Thyroid gland (tissue), 4 donors: ENCODE results near the gene PKNOX2. TPM values are rescaled to one million over a fixed set of nuclear protein-coding genes. Genes with fewer than 3 reads are reported as not detected.

ENCODE experiments used
- DNase-seq, 2 donors: peaks; one replicate each; pipeline ENCODE4 v3.0.0-alpha.2; 2019
- H3K27ac ChIP-seq, 3 donors: fragments of 200-600 bp; sonication (generic); 1 replicate in 2 of 3; 2 replicates in 1 of 3; pipeline ENCODE4 v1.5.1; 2016 to 2019; ENCODE audit warnings: mild to moderate bottlenecking in 1 of 3, moderate library complexity in 1 of 3
- H3K27me3 ChIP-seq: fragments of 200-600 bp; sonication (generic); one replicate; pipeline ENCODE4 v1.5.1; 2019
- H3K36me3 ChIP-seq, 2 donors: fragments of 200-600 bp; sonication (generic); one replicate each; pipeline ENCODE4 v1.5.1; 2016 to 2019
- H3K4me1 ChIP-seq, 2 donors: fragments of 200-600 bp; sonication (generic); one replicate each; pipeline ENCODE4 v1.5.1; 2017 to 2019
- H3K4me3 ChIP-seq, 3 donors: fragments of 200-600 bp; sonication (generic); replicated peaks in 1 of 3; 1 replicate in 2 of 3; 2 replicates in 1 of 3; pipeline ENCODE4 v1.5.1; 2016; ENCODE audit warnings: mild to moderate bottlenecking in 1 of 3
- H3K9me3 ChIP-seq: fragments of 200-600 bp; sonication (generic); one replicate; pipeline ENCODE4 v1.5.1; 2017
- POLR2A ChIP-seq, 2 donors: fragments of 450-650 bp; IDR thresholded peaks; one replicate each; pipeline ENCODE4 v1.6.1; 2017; ENCODE audit warnings: antibody characterized with exemption in 2 of 2, mild to moderate bottlenecking in 2 of 2, moderate library complexity in 1 of 2
- WGBS, 2 donors: methylation state at CpG; one replicate each; pipeline ENCODE4 v1.1.5; 2017; 5-methylcytosine and 5-hydroxymethylcytosine counted together
- intact Hi-C: fragments of 100-400 bp; cut with DNase I; formaldehyde crosslinking; loops from one replicate; pipeline ENCODE4 v1.15.1; 2023
- total RNA-seq, 4 donors: library from RNA; depleted of rRNA; stranded (reverse); fragments of >200 nt; gene quantifications; one replicate each; pipeline ENCODE4 v1.2.3, GENCODE V29; 2016
- TF ChIP-seq, protein P1 (sequence below), 6 experiments: fragments of 200-600 bp in 3 of 6; fragments of 450-650 bp in 3 of 6; sonication (generic) in 3 of 6; IDR thresholded peaks; one replicate each; pipeline ENCODE4 v1.5.1; 2016 to 2019; ENCODE audit warnings: antibody characterized with exemption in 6 of 6, mild to moderate bottlenecking in 2 of 6, inconsistent platforms in 1 of 6, moderate library complexity in 1 of 6

The PKNOX2 gene
- total RNA-seq, 4 donors from 2014 or later, result 6.3 to 28.0 (median 18.7) TPM

DNA sequence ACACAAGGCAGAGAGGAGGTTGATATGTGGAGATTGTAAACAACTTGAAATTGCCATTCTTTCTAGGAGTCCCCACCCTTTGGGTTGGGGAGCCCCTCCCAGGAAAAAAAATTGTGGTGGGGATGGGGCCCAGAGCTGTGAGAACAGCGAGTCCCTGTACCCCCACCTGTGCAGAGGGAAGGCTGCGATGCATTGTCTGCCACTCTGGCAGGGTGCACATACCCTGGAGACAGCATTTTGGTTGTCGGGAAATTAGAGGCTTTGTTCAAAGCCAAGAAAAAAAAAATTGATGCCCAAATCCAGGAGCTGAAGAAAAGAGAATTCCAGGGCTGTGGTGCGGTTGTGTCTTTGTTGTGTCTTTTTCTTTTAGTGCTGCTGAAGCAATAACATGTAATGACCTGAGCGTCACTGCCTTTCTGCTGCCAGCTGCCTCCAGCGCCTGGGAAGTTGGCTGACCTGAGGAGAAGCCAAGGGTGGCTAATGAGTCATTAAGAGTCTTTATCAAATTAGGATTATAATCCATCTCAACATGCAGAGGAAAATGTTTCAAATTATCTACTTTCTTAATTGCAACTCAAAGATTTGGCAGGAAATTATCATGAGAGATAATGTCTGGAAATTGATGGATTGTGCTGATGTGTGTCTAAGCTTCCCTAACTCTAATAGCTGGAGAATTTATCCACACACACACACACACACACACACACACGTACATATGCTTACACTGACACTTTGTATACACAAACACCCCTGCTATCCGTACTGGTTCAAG is 8.0 kb upstream of the PKNOX2 start:
- no peaks in the 10 kb centered on the region for H3K4me1 ChIP-seq
- H3K27ac ChIP-seq, result no peak overlapping the region
- H3K27me3 ChIP-seq, result no peaks in the 10 kb centered on the region
- DNase-seq, result no peak
- TF ChIP-seq, protein P1, sequence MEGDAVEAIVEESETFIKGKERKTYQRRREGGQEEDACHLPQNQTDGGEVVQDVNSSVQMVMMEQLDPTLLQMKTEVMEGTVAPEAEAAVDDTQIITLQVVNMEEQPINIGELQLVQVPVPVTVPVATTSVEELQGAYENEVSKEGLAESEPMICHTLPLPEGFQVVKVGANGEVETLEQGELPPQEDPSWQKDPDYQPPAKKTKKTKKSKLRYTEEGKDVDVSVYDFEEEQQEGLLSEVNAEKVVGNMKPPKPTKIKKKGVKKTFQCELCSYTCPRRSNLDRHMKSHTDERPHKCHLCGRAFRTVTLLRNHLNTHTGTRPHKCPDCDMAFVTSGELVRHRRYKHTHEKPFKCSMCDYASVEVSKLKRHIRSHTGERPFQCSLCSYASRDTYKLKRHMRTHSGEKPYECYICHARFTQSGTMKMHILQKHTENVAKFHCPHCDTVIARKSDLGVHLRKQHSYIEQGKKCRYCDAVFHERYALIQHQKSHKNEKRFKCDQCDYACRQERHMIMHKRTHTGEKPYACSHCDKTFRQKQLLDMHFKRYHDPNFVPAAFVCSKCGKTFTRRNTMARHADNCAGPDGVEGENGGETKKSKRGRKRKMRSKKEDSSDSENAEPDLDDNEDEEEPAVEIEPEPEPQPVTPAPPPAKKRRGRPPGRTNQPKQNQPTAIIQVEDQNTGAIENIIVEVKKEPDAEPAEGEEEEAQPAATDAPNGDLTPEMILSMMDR (IDR thresholded peaks at IDR 0.05), result no peak
- TF ChIP-seq POLR2A (IDR thresholded peaks at IDR 0.05), result no peak
- intact Hi-C loops, result no loop called here
- no peak overlapping the region for H3K4me3 ChIP-seq
- 77 to 87% methylated on average over 8 of the region's 8 CpGs for WGBS, 2 donors
- no peaks in the 10 kb centered on the region for H3K9me3 ChIP-seq
- H3K36me3 ChIP-seq, result no peaks in the 10 kb centered on the region

DNA sequence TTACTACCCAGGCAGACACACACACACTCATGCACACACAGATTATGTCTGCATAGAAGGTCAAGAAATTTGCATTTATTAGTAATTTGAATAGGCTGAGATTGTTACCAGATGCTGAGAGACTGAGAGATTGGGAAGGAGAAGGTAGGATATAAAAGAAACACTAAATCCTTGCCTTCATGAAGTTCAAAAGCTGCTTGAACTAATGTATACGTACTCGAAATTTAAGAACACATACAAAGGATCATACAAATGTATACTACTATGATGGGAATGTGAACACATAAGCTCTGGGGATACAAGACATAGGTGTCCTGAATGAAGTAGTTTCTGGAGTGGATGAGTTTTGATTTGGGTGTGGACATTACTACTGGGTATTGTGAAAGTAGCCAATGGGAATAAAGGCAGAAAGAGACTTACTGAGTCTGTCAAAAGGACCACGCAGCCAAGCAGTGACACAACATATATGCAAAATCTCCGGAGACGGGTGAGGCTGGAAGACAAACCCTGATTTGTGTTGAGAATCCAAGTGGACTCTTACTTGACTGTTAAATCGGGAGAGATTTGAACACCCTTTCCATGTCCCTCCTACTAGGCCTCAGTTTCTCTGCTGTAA is 7.3 kb upstream of the PKNOX2 start:
- intact Hi-C loops, result no loop called here
- WGBS, 2 donors, result 94% methylated on average over 6 of the region's 6 CpGs
- H3K27me3 ChIP-seq, result no peaks in the 10 kb centered on the region
- H3K36me3 ChIP-seq, result no peaks in the 10 kb centered on the region
- no peak for DNase-seq
- H3K4me1 ChIP-seq, result no peaks in the 10 kb centered on the region
- no peak overlapping the region for H3K27ac ChIP-seq
- H3K4me3 ChIP-seq, result no peak overlapping the region
- H3K9me3 ChIP-seq, result no peaks in the 10 kb centered on the region
- TF ChIP-seq POLR2A (IDR thresholded peaks at IDR 0.05), result no peak
- TF ChIP-seq, protein P1 (IDR thresholded peaks at IDR 0.05), result no peak

DNA sequence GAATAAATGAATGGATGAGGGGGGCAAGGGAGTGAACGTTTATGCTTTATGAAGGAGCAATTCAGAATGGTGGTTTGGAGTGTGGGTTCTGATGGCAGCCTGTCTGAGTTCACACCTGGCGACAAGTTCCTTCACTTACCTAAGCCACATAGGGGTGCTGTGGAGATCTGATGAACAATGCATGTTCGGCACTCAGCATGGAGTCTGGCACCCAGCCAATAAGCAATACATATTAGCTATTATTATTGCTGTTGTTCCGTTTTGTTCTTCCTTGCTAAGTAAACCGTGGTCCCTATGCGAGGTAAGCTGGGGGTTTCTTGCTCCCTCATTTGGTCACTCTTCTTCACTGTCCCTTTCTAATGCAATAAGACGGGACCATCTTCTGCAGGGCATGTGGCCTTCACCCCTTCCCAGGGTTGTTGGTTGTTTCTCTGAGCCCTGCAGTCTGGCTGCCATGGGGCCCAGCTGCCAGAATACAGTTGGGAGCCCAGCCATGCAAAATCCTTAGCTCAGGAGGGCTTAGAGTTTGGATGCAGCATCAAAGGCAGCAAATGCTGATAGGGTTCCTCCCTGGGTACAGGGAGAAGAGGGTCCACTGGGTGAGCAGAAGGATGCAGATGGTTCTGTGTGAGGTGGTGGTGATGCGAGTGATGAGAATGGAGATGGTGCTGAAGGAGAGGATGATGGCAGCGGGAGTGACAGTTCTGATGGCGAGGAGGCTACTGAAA is 6.4 kb upstream of the PKNOX2 start:
- no peak overlapping the region for H3K27ac ChIP-seq
- WGBS, 2 donors, result 87 to 89% methylated on average over 10 of the region's 10 CpGs
- no peaks in the 10 kb centered on the region for H3K9me3 ChIP-seq
- no peaks in the 10 kb centered on the region for H3K36me3 ChIP-seq
- TF ChIP-seq, protein P1 (IDR thresholded peaks at IDR 0.05), result no peak
- TF ChIP-seq POLR2A (IDR thresholded peaks at IDR 0.05), result no peak
- no peaks in the 10 kb centered on the region for H3K27me3 ChIP-seq
- intact Hi-C loops, result no loop called here
- no peak for DNase-seq
- H3K4me3 ChIP-seq, result no peak overlapping the region
- H3K4me1 ChIP-seq, result no peaks in the 10 kb centered on the region

DNA sequence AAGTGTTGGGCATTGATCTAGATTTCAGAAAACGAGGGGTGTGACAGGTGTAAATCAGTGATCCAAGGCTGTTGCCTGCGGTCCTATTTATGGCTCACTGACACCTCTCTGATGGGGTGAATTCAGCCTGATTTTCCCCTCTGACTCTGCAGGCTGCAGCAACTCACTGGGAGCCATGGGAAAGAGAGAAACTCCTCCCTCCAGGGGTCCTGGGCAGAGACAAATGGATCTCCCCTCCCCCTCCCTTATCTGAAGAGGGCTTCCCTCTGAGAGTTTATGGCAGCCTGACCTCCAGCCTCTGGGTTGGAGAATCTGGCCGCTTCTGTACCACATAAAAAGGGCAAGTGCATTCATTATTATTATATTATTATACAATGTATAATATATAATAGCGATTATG is 1.8 kb upstream of the PKNOX2 start:
- 82 to 87% methylated on average over 4 of the region's 4 CpGs for WGBS, 2 donors
- Histone ChIP-seq H3K4me3 (no peak overlapping the region), H3K9me3 (no peaks in the 10 kb centered on the region), H3K36me3 (no peaks in the 10 kb centered on the region), H3K27ac (no peak overlapping the region), H3K4me1 (peaks cover 12 to 19% of the 10 kb centered on the region in 2 donors), H3K27me3 (no peaks in the 10 kb centered on the region)
- no peak for TF ChIP-seq POLR2A (IDR thresholded peaks at IDR 0.05)
- TF ChIP-seq, protein P1 (IDR thresholded peaks at IDR 0.05), result no peak
- intact Hi-C loops, result loop anchor here (5.0 kb wide), 1 partner anchor 185 kb away; no protein-coding TSS in a partner anchor
- no peak for DNase-seq
